ENCODE data around the gene CLEC18C. TPM values are rescaled to one million over a fixed set of nuclear protein-coding genes. Genes with fewer than 3 reads are reported as not detected.
"Not testable (repeated sequence)": the region's sequence is repeated elsewhere in the genome, so short reads cannot be mapped to it uniquely, and the experiment has no call there.

CLEC18C gene
- total RNA-seq, 2 donors from 2014 or later, result 0.35 to 0.84 TPM

DNA sequence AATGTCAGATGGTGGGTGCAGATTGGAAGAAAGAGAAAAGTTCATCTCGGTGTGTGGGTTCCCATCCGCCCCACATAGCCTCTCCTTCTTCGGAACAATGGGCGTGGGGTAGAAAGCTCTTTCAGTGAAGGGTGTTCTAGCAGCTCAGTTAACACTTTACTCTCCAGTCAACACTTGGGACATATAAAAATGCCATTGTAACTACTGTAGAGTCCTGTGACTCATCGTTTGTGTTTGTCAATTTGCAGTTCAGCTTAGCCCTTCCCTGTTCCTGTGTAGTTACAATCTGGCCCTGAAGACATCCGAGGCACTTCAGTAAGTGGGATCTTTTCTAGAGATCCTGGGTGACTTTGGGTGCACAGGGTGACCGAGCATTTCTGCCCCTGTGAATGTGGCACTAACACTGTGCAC is 11.5 kb upstream of the CLEC18C start:
- Mint-ChIP-seq H3K36me3 (ENCODE audit: insufficient read depth in 2 of 2) (peaks cover 1 to 4% of the 10 kb centered on the region in 2 donors), H3K9me3 (no peaks in the 10 kb centered on the region), H3K27me3 (ENCODE audit: low read depth) (no peaks in the 10 kb centered on the region), H3K4me3 (no peak overlapping the region), H3K4me1 (ENCODE audit: low read depth) (peaks cover 6% of the 10 kb centered on the region), H3K27ac (no peak overlapping the region)
- DNase-seq (no peak), ATAC-seq (replicated peaks in 1 of 2) (no peak)

DNA sequence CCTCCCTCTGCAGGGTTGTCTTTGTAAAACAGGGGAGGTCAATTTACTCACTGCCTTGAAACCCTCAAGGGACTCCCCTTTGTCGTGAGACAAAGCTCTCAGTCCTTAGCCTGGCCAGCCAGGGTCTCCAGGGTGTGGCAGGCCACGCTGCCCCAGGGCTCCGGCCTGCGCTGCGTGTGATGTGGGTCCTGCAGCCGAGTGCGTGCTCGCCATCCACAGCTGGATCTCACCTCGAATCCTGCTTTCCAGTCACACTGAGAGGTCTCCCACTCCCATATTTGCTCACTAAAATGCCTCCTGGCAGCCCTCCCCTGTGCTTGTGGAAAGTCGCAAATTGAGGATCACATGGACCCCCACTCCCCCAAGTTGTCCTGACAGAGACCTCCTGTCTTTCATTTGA is 10.0 kb upstream of the CLEC18C start:
- H3K4me3 Mint-ChIP-seq, result no peak overlapping the region
- H3K4me1 Mint-ChIP-seq (ENCODE audit: low read depth), result peaks cover 6% of the 10 kb centered on the region
- no peak for ATAC-seq (replicated peaks in 1 of 2)
- H3K27me3 Mint-ChIP-seq (ENCODE audit: low read depth), result no peaks in the 10 kb centered on the region
- no peaks in the 10 kb centered on the region for H3K36me3 Mint-ChIP-seq (ENCODE audit: insufficient read depth in 2 of 2)
- no peaks in the 10 kb centered on the region for H3K9me3 Mint-ChIP-seq
- DNase-seq, result no peak
- H3K27ac Mint-ChIP-seq, result no peak overlapping the region

DNA sequence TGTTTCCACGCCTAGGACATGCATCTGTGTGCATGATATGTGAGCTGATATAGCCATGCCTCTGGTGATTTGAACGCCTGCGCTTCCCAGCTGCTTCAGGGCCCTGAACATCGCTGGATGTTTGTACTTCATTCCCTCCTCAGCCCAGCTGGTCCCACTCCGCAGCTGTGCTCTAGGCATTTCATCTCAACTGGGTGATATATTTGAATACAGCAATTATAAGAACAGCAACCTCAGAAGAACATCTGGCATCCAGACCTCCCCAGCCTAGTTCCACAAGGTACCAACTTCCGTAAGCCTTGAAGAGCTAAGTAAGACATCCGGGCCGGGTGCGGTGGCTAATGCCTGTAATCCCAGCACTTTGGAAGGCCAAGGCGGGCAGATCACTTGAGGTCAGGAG is 6.9 kb upstream of the CLEC18C start:
- not testable (repeated sequence) for H3K4me3 Mint-ChIP-seq; ATAC-seq (replicated peaks in 1 of 2); H3K9me3 Mint-ChIP-seq; H3K36me3 Mint-ChIP-seq (ENCODE audit: insufficient read depth in 2 of 2); H3K27ac Mint-ChIP-seq; DNase-seq; H3K27me3 Mint-ChIP-seq (ENCODE audit: low read depth); H3K4me1 Mint-ChIP-seq (ENCODE audit: low read depth)

DNA sequence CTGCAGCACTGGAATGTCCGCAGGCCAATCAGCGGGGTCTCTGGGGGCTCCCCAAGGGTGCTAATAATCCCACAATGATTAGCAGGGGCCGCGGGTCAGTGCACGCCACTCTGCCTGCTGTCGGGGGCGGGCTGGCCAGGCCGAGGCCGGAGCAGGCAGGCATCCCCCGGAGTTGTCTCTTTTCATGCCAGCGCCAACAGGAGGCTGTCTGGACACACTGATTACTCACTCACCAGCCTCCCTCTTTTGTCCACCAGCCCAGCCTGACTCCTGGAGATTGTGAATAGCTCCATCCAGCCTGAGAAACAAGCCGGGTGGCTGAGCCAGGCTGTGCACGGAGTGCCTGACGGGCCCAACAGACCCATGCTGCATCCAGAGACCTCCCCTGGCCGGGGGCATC is 329 bp downstream of the CLEC18C start:
- not testable (repeated sequence) for H3K4me1 Mint-ChIP-seq (ENCODE audit: low read depth); H3K9me3 Mint-ChIP-seq; H3K36me3 Mint-ChIP-seq (ENCODE audit: insufficient read depth in 2 of 2); H3K27me3 Mint-ChIP-seq (ENCODE audit: low read depth); H3K27ac Mint-ChIP-seq; H3K4me3 Mint-ChIP-seq; DNase-seq; ATAC-seq (replicated peaks in 1 of 2)

DNA sequence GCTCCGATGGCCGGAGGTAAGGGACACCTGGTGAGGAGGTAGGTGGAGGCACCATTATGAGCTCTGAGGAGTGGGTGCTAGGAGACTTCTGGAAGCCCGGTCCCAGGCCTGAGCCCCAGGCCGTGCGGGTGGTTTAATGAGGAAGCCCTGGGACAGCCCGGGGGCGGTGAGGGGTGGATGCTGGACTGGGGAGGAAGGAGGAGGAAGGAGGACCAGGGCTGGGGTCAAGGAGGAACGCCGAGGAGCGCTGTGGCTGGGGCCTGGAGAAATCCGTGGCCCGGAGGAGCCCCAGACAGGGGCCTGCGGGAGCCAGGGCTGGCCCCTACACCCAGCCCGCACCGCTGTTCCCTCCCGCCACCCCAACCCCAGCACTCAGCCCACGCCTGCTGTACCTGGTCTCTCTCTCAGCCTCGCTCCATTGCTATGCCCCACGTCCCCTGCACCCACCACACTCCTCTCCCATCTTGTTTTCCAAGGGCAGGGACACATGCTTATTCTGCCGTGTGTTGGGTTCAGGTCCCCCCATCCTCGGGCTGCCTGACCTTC is 873 bp downstream of the CLEC18C start:
- not testable (repeated sequence) for H3K4me3 Mint-ChIP-seq; H3K36me3 Mint-ChIP-seq (ENCODE audit: insufficient read depth in 2 of 2); H3K27ac Mint-ChIP-seq; H3K4me1 Mint-ChIP-seq (ENCODE audit: low read depth); H3K9me3 Mint-ChIP-seq; DNase-seq; H3K27me3 Mint-ChIP-seq (ENCODE audit: low read depth)
- ATAC-seq (replicated peaks in 1 of 2), result peak in 1 of 2 donors; percentile 9

DNA sequence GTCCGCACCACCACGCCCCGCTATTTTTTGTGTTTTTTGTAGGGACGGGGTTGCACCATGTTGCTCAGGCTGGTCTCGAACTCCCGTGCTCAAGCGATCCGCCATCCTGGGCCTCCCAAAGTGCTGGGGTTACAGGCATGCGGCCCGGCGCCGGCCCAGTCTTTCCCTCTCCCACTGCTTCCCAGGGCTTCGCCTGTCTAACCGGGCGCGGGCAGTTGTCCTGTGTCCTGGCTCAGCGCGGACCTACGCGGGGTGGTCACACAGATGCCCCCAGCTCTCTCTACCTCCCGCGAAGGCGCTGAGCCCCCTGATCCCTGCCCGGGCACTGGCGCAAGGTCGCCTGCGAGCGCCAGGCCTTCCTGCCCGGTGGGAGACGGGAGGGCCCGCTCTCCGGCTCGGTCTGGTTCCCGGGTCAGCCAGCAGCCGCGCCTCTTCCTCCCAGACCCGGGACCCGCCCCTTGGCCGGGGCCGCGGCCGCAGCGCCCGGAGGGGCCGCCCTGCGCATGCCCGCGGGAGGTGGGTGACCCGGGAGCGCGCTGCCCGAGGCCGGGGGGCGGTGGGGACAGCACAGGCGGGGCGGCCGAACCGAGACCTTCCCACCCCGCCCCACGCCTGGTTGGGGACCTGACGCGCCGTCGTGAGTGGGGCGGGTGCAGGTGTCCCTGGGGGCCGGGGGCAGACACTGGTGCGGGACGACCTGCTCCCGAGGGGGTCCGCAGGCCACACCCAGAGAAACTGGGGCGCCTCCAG is 14.4 kb downstream of the CLEC18C start:
- not testable (repeated sequence) for H3K36me3 Mint-ChIP-seq (ENCODE audit: insufficient read depth in 2 of 2); H3K27ac Mint-ChIP-seq; H3K4me1 Mint-ChIP-seq (ENCODE audit: low read depth); H3K27me3 Mint-ChIP-seq (ENCODE audit: low read depth); H3K9me3 Mint-ChIP-seq; H3K4me3 Mint-ChIP-seq
- peak in 1 of 2 donors; percentile 10 for DNase-seq
- ATAC-seq (replicated peaks in 1 of 2), result peak; percentile 54 to 75

DNA sequence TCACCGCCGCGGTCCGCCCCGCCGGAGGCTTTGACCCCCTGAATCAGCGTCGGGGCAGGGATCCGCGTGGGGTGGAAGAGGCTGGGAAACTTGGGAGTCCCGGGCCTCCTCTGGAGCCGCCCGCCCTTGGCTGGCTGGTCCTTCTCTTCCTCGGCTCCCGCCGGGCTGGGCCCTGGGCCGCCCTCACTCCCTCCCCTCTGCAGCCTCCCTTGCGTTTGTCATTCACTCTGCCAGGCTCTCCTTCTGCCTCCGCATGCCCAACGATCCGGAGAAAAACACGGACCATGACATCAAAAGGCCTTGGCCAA is 15.0 kb downstream of the CLEC18C start:
- H3K4me1 Mint-ChIP-seq (ENCODE audit: low read depth); H3K9me3 Mint-ChIP-seq; H3K27ac Mint-ChIP-seq; ATAC-seq (replicated peaks in 1 of 2); DNase-seq; H3K4me3 Mint-ChIP-seq; H3K36me3 Mint-ChIP-seq (ENCODE audit: insufficient read depth in 2 of 2); H3K27me3 Mint-ChIP-seq (ENCODE audit: low read depth): not testable (repeated sequence)

DNA sequence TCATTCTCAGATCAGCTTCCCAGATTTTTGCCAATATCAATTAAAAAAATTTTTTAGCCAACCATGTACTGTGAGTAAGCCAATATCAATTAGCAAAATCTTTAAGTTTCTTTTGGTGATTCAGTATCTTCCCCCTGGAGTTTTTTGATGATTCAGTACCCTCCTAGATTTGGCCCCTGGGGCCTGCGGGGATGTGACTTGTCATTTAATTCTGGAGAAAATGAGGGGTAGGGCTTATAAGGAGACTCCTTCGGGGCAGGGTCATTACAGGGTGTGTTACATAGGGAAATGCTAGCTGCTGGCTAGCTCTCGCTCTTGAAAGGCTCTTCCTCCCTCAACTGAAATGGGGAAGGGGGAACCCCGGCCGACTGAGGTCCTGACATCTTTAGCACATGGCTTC is 17.0 kb downstream of the CLEC18C start:
- not testable (repeated sequence) for H3K9me3 Mint-ChIP-seq; H3K27ac Mint-ChIP-seq; H3K36me3 Mint-ChIP-seq (ENCODE audit: insufficient read depth in 2 of 2); H3K27me3 Mint-ChIP-seq (ENCODE audit: low read depth); H3K4me3 Mint-ChIP-seq; DNase-seq; H3K4me1 Mint-ChIP-seq (ENCODE audit: low read depth)
- ATAC-seq (replicated peaks in 1 of 2), result peak in 1 of 2 donors; percentile 65

DNA sequence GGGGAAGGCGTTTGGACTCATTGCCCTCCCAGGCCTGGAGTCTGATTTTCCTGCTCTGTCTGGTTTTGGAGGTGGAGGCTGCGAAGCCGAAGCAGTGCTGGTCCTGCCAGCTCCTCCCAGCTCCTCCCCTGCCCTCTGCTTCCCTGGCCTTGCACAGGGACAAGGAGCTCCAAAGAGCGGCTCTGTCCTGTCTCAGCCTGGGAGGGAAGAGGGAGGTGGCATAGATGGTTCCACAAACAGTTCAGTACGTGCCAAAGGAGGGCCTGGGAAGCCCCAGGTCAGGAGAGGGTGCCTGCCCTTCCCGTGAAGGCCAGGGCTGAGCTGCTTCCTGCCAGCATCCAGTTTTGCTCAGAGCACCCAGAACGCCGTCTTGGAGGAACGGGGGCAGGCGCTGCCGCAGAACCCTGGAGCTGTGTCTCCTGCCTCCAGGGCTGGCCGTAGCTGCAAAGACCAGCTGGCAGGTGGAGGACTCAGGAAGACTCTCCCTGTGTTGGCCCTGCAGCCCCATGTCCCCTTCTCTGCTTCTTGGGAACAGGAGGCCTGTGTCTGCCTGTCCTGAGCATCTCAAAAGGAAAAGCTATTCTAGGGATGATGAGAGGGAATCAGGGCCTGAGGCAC is 23.2 kb downstream of the CLEC18C start:
- not testable (repeated sequence) for H3K9me3 Mint-ChIP-seq; H3K4me3 Mint-ChIP-seq; H3K4me1 Mint-ChIP-seq (ENCODE audit: low read depth); H3K27me3 Mint-ChIP-seq (ENCODE audit: low read depth); H3K36me3 Mint-ChIP-seq (ENCODE audit: insufficient read depth in 2 of 2); DNase-seq; ATAC-seq (replicated peaks in 1 of 2); H3K27ac Mint-ChIP-seq

DNA sequence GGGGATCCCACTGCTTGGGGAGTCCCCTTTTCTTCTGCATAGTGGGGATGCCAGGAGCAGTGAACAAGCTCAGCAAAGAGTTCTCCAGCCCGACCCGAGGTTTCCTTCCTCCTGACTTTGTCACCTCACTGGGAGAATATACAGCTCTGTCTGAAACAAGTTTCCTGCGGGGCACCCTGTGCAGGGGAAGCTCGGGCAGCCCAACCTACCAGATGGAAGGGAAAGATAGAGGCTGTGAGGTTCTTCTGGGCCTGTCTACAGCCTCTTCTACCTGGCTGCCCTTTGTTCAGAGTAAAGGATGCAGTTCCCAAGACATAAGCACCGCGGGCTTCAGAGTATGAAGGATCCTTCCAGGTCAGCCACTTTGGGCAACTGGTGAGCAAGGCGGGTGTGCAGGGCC is 24.0 kb downstream of the CLEC18C start:
- not testable (repeated sequence) for H3K9me3 Mint-ChIP-seq; H3K27me3 Mint-ChIP-seq (ENCODE audit: low read depth); DNase-seq; H3K4me3 Mint-ChIP-seq; H3K36me3 Mint-ChIP-seq (ENCODE audit: insufficient read depth in 2 of 2); ATAC-seq (replicated peaks in 1 of 2); H3K4me1 Mint-ChIP-seq (ENCODE audit: low read depth); H3K27ac Mint-ChIP-seq

DNA sequence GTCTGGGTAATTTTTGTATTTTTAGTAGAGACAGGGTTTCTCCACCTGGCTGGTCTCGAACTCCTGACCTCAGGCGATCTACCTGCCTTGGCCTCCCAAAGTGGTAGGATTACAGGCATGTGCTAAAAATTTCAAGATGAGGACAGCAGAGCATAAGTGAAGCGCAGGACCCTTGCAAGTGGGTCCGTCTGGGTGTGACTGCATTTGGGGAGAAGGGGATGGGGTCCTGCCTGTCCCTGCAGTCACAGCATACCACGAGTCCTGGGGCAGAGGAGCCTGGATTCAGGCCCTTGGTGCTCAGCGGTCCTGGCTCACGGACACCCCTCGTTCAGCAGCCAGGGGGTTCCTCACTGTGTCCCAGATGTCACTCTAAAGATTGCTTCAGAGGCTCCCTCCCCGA is 24.6 kb downstream of the CLEC18C start:
- not testable (repeated sequence) for H3K4me1 Mint-ChIP-seq (ENCODE audit: low read depth); H3K36me3 Mint-ChIP-seq (ENCODE audit: insufficient read depth in 2 of 2); H3K27me3 Mint-ChIP-seq (ENCODE audit: low read depth); DNase-seq; H3K27ac Mint-ChIP-seq; H3K4me3 Mint-ChIP-seq; H3K9me3 Mint-ChIP-seq; ATAC-seq (replicated peaks in 1 of 2)

DNA sequence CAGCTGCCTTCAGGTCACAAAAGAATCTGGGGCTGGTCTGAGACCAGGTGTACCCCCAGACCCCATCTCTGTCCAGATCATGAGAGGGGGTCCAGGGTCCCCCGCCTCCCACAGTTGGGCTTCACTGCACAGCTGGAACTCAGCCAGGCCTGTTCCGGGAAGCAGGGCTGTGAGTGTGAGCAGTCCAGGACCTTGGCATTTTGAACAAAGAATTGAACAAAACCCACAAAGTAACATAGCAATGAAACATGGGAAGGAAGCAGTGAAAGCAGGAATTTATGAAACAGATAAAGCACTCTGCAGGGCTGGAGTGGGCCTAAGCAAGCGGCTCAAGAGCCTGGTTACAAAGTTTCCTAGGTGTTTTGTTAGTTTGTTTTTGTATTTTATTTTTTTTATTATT is 25.1 kb downstream of the CLEC18C start:
- H3K4me1 Mint-ChIP-seq (ENCODE audit: low read depth); H3K27ac Mint-ChIP-seq; DNase-seq; H3K4me3 Mint-ChIP-seq; H3K36me3 Mint-ChIP-seq (ENCODE audit: insufficient read depth in 2 of 2); H3K27me3 Mint-ChIP-seq (ENCODE audit: low read depth); ATAC-seq (replicated peaks in 1 of 2); H3K9me3 Mint-ChIP-seq: not testable (repeated sequence)

DNA sequence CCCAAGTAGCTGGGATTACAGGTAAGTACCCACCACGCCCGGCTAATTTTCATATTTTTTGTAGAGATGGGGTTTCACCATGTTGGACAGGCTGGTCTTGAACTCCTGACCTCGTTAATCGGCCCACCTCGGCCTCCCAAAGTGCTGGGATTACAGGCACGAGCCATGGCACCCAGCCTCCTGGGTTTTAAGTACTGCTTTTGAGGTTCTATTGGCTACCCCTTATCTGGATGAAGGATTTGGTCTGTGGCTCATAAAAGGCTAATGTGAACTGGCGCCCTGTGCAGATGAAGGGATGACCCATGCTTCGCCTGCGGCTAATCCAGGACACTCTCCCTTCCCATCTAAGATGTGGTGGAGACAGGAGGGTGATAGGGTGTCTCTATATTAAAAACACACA is 25.6 kb downstream of the CLEC18C start:
- H3K27me3 Mint-ChIP-seq (ENCODE audit: low read depth); H3K36me3 Mint-ChIP-seq (ENCODE audit: insufficient read depth in 2 of 2); H3K9me3 Mint-ChIP-seq; ATAC-seq (replicated peaks in 1 of 2); H3K27ac Mint-ChIP-seq; H3K4me1 Mint-ChIP-seq (ENCODE audit: low read depth); DNase-seq; H3K4me3 Mint-ChIP-seq: not testable (repeated sequence)

DNA sequence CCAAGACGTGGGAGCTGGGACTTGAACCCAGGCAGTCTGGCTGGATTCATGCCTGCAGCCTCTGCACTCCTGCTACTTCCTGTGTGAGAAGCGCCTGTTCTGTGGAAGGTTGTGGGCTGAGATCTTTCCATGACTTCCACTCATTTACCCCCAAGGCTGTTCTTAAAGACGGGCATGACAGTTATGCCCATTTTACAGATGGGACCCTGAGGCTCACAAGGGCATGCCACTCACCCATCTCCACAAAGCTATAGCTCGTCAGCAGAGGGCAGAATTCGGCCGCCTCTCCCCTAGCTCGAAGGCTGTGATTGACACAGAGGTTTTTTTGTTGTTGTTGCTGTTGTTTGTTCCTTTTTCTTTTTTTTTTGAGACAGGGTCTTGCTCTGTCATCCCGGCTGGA is 26.5 kb downstream of the CLEC18C start:
- not testable (repeated sequence) for H3K4me1 Mint-ChIP-seq (ENCODE audit: low read depth); H3K36me3 Mint-ChIP-seq (ENCODE audit: insufficient read depth in 2 of 2)

More for the DNA sequence above, 26.5 kb downstream of the CLEC18C start:
- not testable (repeated sequence) for H3K4me3 Mint-ChIP-seq; H3K27ac Mint-ChIP-seq; H3K27me3 Mint-ChIP-seq (ENCODE audit: low read depth); DNase-seq; ATAC-seq (replicated peaks in 1 of 2); H3K9me3 Mint-ChIP-seq

Data from activated T-cell treated with anti-CD3 and anti-CD28 coated beads, Interleukin-2, amount 50 U/mL, for 72 hours (primary cell).